ENCODE data around the gene MS4A10. TPM values are rescaled to one million over a fixed set of nuclear protein-coding genes. Genes with fewer than 3 reads are reported as not detected.

Gene MS4A10
- total and polyA plus RNA-seq, 10 of the 15 experiments (the other 5 are each of a cell fraction or from before 2014, with no cell fraction given) = not detected

DNA sequence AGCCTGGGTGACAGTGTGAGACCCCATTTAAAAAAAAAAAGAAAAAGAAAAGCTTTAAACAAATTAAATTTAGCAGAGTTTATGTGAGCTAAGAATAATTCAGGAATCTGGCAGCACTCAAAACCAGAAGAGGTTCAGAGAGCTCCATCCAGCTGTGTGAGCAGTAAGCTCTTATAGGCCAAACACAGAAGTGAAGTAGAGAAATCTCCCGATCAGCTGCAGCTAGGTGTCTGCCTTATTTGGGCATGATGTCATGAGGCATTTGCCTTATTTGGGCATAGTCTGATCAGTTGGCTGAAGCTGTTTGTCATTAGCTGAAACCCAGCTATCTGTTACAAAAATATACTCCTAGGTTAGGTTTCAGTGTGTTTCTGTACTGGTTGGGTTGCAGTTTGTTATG lies 20.3 kb upstream of the MS4A10 start (continued):
- TF ChIP-seq, protein P1, sequence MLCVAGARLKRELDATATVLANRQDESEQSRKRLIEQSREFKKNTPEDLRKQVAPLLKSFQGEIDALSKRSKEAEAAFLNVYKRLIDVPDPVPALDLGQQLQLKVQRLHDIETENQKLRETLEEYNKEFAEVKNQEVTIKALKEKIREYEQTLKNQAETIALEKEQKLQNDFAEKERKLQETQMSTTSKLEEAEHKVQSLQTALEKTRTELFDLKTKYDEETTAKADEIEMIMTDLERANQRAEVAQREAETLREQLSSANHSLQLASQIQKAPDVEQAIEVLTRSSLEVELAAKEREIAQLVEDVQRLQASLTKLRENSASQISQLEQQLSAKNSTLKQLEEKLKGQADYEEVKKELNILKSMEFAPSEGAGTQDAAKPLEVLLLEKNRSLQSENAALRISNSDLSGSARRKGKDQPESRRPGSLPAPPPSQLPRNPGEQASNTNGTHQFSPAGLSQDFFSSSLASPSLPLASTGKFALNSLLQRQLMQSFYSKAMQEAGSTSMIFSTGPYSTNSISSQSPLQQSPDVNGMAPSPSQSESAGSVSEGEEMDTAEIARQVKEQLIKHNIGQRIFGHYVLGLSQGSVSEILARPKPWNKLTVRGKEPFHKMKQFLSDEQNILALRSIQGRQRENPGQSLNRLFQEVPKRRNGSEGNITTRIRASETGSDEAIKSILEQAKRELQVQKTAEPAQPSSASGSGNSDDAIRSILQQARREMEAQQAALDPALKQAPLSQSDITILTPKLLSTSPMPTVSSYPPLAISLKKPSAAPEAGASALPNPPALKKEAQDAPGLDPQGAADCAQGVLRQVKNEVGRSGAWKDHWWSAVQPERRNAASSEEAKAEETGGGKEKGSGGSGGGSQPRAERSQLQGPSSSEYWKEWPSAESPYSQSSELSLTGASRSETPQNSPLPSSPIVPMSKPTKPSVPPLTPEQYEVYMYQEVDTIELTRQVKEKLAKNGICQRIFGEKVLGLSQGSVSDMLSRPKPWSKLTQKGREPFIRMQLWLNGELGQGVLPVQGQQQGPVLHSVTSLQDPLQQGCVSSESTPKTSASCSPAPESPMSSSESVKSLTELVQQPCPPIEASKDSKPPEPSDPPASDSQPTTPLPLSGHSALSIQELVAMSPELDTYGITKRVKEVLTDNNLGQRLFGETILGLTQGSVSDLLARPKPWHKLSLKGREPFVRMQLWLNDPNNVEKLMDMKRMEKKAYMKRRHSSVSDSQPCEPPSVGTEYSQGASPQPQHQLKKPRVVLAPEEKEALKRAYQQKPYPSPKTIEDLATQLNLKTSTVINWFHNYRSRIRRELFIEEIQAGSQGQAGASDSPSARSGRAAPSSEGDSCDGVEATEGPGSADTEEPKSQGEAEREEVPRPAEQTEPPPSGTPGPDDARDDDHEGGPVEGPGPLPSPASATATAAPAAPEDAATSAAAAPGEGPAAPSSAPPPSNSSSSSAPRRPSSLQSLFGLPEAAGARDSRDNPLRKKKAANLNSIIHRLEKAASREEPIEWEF (IDR thresholded peaks at IDR 0.05; ENCODE audit: insufficient replicate concordance, low read depth, low read length) = no peak
- TF ChIP-seq MTA2 (IDR thresholded peaks at IDR 0.05; ENCODE audit: low read depth) (no peak), JUNB (IDR thresholded peaks at IDR 0.05) (peak; percentile 18; the same call in 1 of the 2 replicates), BACH1 (IDR thresholded peaks at IDR 0.05; ENCODE audit: borderline replicate concordance) (no peak), STAT3 (IDR thresholded peaks at IDR 0.05; ENCODE audit: low read depth, low read length) (no peak), TBL1XR1 (IDR thresholded peaks at IDR 0.05; ENCODE audit: low read depth, low read length) (no peak), RAD51 (IDR thresholded peaks at IDR 0.05) (no peak), NR2C2 (IDR thresholded peaks at IDR 0.05; ENCODE audit: borderline replicate concordance, control insufficient read depth, insufficient read length, low read depth) (no peak), NFYB (IDR thresholded peaks at IDR 0.05; ENCODE audit: insufficient read depth, low read depth, low read length) (0 out of 2 replicates have a peak, but pooled peaks have one; percentile 39), ZNF384 (IDR thresholded peaks at IDR 0.05; ENCODE audit: borderline replicate concordance, low read depth, low read length) (no peak), RCOR1 (conservative IDR thresholded peaks at IDR 0.05; ENCODE audit: low read depth, low read length) (no peak), SREBF2 (IDR thresholded peaks at IDR 0.05; ENCODE audit: low read length) (no peak), WRNIP1 (IDR thresholded peaks at IDR 0.05; ENCODE audit: borderline replicate concordance, low read depth, low read length) (no peak)
- TF ChIP-seq, protein P2, sequence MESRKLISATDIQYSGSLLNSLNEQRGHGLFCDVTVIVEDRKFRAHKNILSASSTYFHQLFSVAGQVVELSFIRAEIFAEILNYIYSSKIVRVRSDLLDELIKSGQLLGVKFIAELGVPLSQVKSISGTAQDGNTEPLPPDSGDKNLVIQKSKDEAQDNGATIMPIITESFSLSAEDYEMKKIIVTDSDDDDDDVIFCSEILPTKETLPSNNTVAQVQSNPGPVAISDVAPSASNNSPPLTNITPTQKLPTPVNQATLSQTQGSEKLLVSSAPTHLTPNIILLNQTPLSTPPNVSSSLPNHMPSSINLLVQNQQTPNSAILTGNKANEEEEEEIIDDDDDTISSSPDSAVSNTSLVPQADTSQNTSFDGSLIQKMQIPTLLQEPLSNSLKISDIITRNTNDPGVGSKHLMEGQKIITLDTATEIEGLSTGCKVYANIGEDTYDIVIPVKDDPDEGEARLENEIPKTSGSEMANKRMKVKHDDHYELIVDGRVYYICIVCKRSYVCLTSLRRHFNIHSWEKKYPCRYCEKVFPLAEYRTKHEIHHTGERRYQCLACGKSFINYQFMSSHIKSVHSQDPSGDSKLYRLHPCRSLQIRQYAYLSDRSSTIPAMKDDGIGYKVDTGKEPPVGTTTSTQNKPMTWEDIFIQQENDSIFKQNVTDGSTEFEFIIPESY (IDR thresholded peaks at IDR 0.05) = peak; percentile 97
- TF ChIP-seq, protein P3, sequence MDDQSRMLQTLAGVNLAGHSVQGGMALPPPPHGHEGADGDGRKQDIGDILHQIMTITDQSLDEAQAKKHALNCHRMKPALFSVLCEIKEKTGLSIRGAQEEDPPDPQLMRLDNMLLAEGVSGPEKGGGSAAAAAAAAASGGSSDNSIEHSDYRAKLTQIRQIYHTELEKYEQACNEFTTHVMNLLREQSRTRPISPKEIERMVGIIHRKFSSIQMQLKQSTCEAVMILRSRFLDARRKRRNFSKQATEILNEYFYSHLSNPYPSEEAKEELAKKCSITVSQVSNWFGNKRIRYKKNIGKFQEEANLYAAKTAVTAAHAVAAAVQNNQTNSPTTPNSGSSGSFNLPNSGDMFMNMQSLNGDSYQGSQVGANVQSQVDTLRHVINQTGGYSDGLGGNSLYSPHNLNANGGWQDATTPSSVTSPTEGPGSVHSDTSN (IDR thresholded peaks at IDR 0.05; ENCODE audit: insufficient replicate concordance, low read depth, low read length) = peak; percentile 35
- TF ChIP-seq, protein P4, sequence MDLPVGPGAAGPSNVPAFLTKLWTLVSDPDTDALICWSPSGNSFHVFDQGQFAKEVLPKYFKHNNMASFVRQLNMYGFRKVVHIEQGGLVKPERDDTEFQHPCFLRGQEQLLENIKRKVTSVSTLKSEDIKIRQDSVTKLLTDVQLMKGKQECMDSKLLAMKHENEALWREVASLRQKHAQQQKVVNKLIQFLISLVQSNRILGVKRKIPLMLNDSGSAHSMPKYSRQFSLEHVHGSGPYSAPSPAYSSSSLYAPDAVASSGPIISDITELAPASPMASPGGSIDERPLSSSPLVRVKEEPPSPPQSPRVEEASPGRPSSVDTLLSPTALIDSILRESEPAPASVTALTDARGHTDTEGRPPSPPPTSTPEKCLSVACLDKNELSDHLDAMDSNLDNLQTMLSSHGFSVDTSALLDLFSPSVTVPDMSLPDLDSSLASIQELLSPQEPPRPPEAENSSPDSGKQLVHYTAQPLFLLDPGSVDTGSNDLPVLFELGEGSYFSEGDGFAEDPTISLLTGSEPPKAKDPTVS (IDR thresholded peaks at IDR 0.05; ENCODE audit: low read depth, low read length) = no peak
- TF ChIP-seq, protein P5, sequence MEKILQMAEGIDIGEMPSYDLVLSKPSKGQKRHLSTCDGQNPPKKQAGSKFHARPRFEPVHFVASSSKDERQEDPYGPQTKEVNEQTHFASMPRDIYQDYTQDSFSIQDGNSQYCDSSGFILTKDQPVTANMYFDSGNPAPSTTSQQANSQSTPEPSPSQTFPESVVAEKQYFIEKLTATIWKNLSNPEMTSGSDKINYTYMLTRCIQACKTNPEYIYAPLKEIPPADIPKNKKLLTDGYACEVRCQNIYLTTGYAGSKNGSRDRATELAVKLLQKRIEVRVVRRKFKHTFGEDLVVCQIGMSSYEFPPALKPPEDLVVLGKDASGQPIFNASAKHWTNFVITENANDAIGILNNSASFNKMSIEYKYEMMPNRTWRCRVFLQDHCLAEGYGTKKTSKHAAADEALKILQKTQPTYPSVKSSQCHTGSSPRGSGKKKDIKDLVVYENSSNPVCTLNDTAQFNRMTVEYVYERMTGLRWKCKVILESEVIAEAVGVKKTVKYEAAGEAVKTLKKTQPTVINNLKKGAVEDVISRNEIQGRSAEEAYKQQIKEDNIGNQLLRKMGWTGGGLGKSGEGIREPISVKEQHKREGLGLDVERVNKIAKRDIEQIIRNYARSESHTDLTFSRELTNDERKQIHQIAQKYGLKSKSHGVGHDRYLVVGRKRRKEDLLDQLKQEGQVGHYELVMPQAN (conservative IDR thresholded peaks at IDR 0.05) = no peak
